ENCODE data around the gene WDR90.

GRCh38 chr16:684071-684794, 35.1 kb downstream of the WDR90 start, which contains the start of gene JMJD8:
- TF ChIP-seq POLR2AphosphoS5 (IDR thresholded peaks at IDR 0.05) (peak; percentile 71 to 97 (median 73)), CTCF (IDR thresholded peaks at IDR 0.05) (no peak)

Data from stomach (tissue), 4 donors.